Measurements from ENCODE around the gene FKBP1B. TPM values are rescaled to one million over a fixed set of nuclear protein-coding genes. Genes with fewer than 3 reads are reported as not detected.
"Not testable (repeated sequence)": the region's sequence is repeated elsewhere in the genome, so short reads cannot be mapped to it uniquely, and the experiment has no call there.

Gene FKBP1B
- total RNA-seq, 1 donor, result 3.3 TPM

GRCh38 chr2:24100732-24101131 lies 51.2 kb downstream of the FKBP1B start:
- H3K27ac ChIP-seq (ENCODE audit: low read depth, low read length); H3K4me1 ChIP-seq (ENCODE audit: insufficient read depth, low read length); H3K27me3 ChIP-seq (ENCODE audit: insufficient read depth, low read length); DNase-seq (ENCODE audit: insufficient read length, low spot score, missing footprints); H3K4me3 ChIP-seq (ENCODE audit: insufficient read depth, low read length); H3K79me2 ChIP-seq (ENCODE audit: insufficient read depth, low read length); H2AFZ ChIP-seq (ENCODE audit: low read length); H4K20me1 ChIP-seq (ENCODE audit: insufficient read depth, low read length); H3K9me3 ChIP-seq (ENCODE audit: low read depth, low read length); H3K4me2 ChIP-seq (ENCODE audit: insufficient read depth, low read length); H3K36me3 ChIP-seq (ENCODE audit: insufficient read depth, low read length): not testable (repeated sequence)

GRCh38 chr2:24101992-24102391 lies 52.5 kb downstream of the FKBP1B start:
- H3K36me3 ChIP-seq (ENCODE audit: insufficient read depth, low read length), result no peaks in the 10 kb centered on the region
- no peaks in the 10 kb centered on the region for H4K20me1 ChIP-seq (ENCODE audit: insufficient read depth, low read length)
- no peak for DNase-seq (ENCODE audit: insufficient read length, low spot score, missing footprints)
- no peaks in the 10 kb centered on the region for H3K4me1 ChIP-seq (ENCODE audit: insufficient read depth, low read length)
- no peaks in the 10 kb centered on the region for H3K79me2 ChIP-seq (ENCODE audit: insufficient read depth, low read length)
- no peak for TF ChIP-seq CTCF (IDR thresholded peaks at IDR 0.05; ENCODE audit: extremely low read depth, low read depth, low read length)
- no peak overlapping the region for H3K4me3 ChIP-seq (ENCODE audit: insufficient read depth, low read length)
- no peaks in the 10 kb centered on the region for H3K9me3 ChIP-seq (ENCODE audit: low read depth, low read length)
- no peaks in the 10 kb centered on the region for H3K27me3 ChIP-seq (ENCODE audit: insufficient read depth, low read length)
- H3K27ac ChIP-seq (ENCODE audit: low read depth, low read length), result no peak overlapping the region
- no peak overlapping the region for H2AFZ ChIP-seq (ENCODE audit: low read length)
- no peak overlapping the region for H3K4me2 ChIP-seq (ENCODE audit: insufficient read depth, low read length)

- Histone ChIP-seq H3K4me3 (ENCODE audit: insufficient read depth, low read length) (no peak overlapping the region), H4K20me1 (ENCODE audit: insufficient read depth, low read length) (no peaks in the 10 kb centered on the region), H3K9me3 (ENCODE audit: low read depth, low read length) (no peaks in the 10 kb centered on the region), H3K36me3 (ENCODE audit: insufficient read depth, low read length) (no peaks in the 10 kb centered on the region), H2AFZ (ENCODE audit: low read length) (no peak overlapping the region), H3K4me1 (ENCODE audit: insufficient read depth, low read length) (no peaks in the 10 kb centered on the region), H3K27ac (ENCODE audit: low read depth, low read length) (no peak overlapping the region), H3K4me2 (ENCODE audit: insufficient read depth, low read length) (no peak overlapping the region), H3K27me3 (ENCODE audit: insufficient read depth, low read length) (no peaks in the 10 kb centered on the region), H3K79me2 (ENCODE audit: insufficient read depth, low read length) (no peaks in the 10 kb centered on the region)
- peak; percentile 23 for DNase-seq (ENCODE audit: insufficient read length, low spot score, missing footprints)
- TF ChIP-seq CTCF (IDR thresholded peaks at IDR 0.05; ENCODE audit: extremely low read depth, low read depth, low read length), result no peak
Observed at GRCh38 chr2:24102677-24103076, 53.1 kb downstream of the FKBP1B start.

GRCh38 chr2:24104110-24104650 lies 54.6 kb downstream of the FKBP1B start:
- Histone ChIP-seq H3K36me3 (ENCODE audit: insufficient read depth, low read length) (no peaks in the 10 kb centered on the region), H2AFZ (ENCODE audit: low read length) (no peak overlapping the region), H3K9me3 (ENCODE audit: low read depth, low read length) (no peaks in the 10 kb centered on the region), H3K27ac (ENCODE audit: low read depth, low read length) (no peak overlapping the region), H4K20me1 (ENCODE audit: insufficient read depth, low read length) (no peaks in the 10 kb centered on the region), H3K4me3 (ENCODE audit: insufficient read depth, low read length) (no peak overlapping the region), H3K4me2 (ENCODE audit: insufficient read depth, low read length) (no peak overlapping the region), H3K27me3 (ENCODE audit: insufficient read depth, low read length) (no peaks in the 10 kb centered on the region), H3K79me2 (ENCODE audit: insufficient read depth, low read length) (no peaks in the 10 kb centered on the region), H3K4me1 (ENCODE audit: insufficient read depth, low read length) (no peaks in the 10 kb centered on the region)
- no peak for DNase-seq (ENCODE audit: insufficient read length, low spot score, missing footprints)
- no peak for TF ChIP-seq CTCF (IDR thresholded peaks at IDR 0.05; ENCODE audit: extremely low read depth, low read depth, low read length)
